ENCODE data around the gene CHST11.
"Not testable (repeated sequence)": the region's sequence is repeated elsewhere in the genome, so short reads cannot be mapped to it uniquely, and the experiment has no call there.

The CHST11 gene

GRCh38 chr12:104526751-104527150, 70.0 kb downstream of the CHST11 start:
- DNase-seq (ENCODE audit: low spot score): no peak

GRCh38 chr12:104527653-104528052, 70.9 kb downstream of the CHST11 start:
- not testable (repeated sequence) for DNase-seq (ENCODE audit: low spot score)

GRCh38 chr12:104529130-104529874, 72.6 kb downstream of the CHST11 start:
- no peak for DNase-seq (ENCODE audit: low spot score)

- no peak for DNase-seq (ENCODE audit: low spot score)
Observed at GRCh38 chr12:104532636-104533035, 75.9 kb downstream of the CHST11 start.

GRCh38 chr12:104533134-104533533, 76.4 kb downstream of the CHST11 start:
- DNase-seq (ENCODE audit: low spot score): no peak

- no peak for DNase-seq (ENCODE audit: low spot score)
Observed at GRCh38 chr12:104534162-104534856, 77.6 kb downstream of the CHST11 start.

- DNase-seq (ENCODE audit: low spot score): no peak
Observed at GRCh38 chr12:104534857-104535248, 78.1 kb downstream of the CHST11 start.

GRCh38 chr12:104535369-104535768, 78.6 kb downstream of the CHST11 start:
- no peak for DNase-seq (ENCODE audit: low spot score)

GRCh38 chr12:104536841-104537240, 80.1 kb downstream of the CHST11 start:
- DNase-seq (ENCODE audit: low spot score): no peak

GRCh38 chr12:104538056-104538455, 81.3 kb downstream of the CHST11 start:
- DNase-seq (ENCODE audit: low spot score): no peak

GRCh38 chr12:104538891-104539462, 82.2 kb downstream of the CHST11 start:
- DNase-seq (ENCODE audit: low spot score): no peak

- no peak for DNase-seq (ENCODE audit: low spot score)
Observed at GRCh38 chr12:104544836-104545235, 88.1 kb downstream of the CHST11 start.

- no peak for DNase-seq (ENCODE audit: low spot score)
Observed at GRCh38 chr12:104546575-104546974, 89.8 kb downstream of the CHST11 start.

- no peak for DNase-seq (ENCODE audit: low spot score)
Observed at GRCh38 chr12:104547235-104547634, 90.5 kb downstream of the CHST11 start.

- DNase-seq (ENCODE audit: low spot score): no peak
Observed at GRCh38 chr12:104549815-104550480, 93.2 kb downstream of the CHST11 start.

- DNase-seq (ENCODE audit: low spot score): no peak
Observed at GRCh38 chr12:104551313-104551931, 94.7 kb downstream of the CHST11 start.

- DNase-seq (ENCODE audit: low spot score): no peak
Observed at GRCh38 chr12:104553421-104553820, 96.7 kb downstream of the CHST11 start.

GRCh38 chr12:104555648-104556047, 98.9 kb downstream of the CHST11 start:
- DNase-seq (ENCODE audit: low spot score): no peak

- DNase-seq (ENCODE audit: low spot score): no peak
Observed at GRCh38 chr12:104557488-104558195, 100.9 kb downstream of the CHST11 start.

- no peak for DNase-seq (ENCODE audit: low spot score)
Observed at GRCh38 chr12:104560881-104561280, 104.1 kb downstream of the CHST11 start.

GRCh38 chr12:104562763-104563162, 106.0 kb downstream of the CHST11 start:
- DNase-seq (ENCODE audit: low spot score): no peak

- DNase-seq (ENCODE audit: low spot score): not testable (repeated sequence)
Observed at GRCh38 chr12:104564662-104565061, 107.9 kb downstream of the CHST11 start.
